SJCRH30 (cell line): ENCODE data around the gene KISS1. TPM values are rescaled to one million over a fixed set of nuclear protein-coding genes. Genes with fewer than 3 reads are reported as not detected.

ENCODE experiments used
- DNase-seq, 2 experiments: peaks; one replicate each; pipeline ENCODE4 v3.0.0-alpha.2; 2015 to 2020
- H3K27ac ChIP-seq: fragments of 250-450 bp; sonication (Bioruptor Pico); 2 replicates; pipeline ENCODE4 v1.5.1; 2020; ENCODE audit warnings: mild to moderate bottlenecking, moderate library complexity
- H3K27me3 ChIP-seq: fragments of 250-450 bp; sonication (Bioruptor Pico); 2 replicates; pipeline ENCODE4 v1.5.1; 2020; ENCODE audit warnings: mild to moderate bottlenecking, moderate library complexity
- H3K36me3 ChIP-seq: fragments of 250-450 bp; sonication (Bioruptor Pico); 2 replicates; pipeline ENCODE4 v1.5.1; 2020; ENCODE audit warnings: mild to moderate bottlenecking, moderate library complexity
- H3K4me1 ChIP-seq: fragments of 250-450 bp; sonication (Bioruptor Pico); 2 replicates; pipeline ENCODE4 v1.5.1; 2020; ENCODE audit warnings: mild to moderate bottlenecking, moderate library complexity
- H3K4me3 ChIP-seq: fragments of 250-450 bp; sonication (Bioruptor Pico); 2 replicates; pipeline ENCODE4 v1.5.1; 2020; ENCODE audit warnings: mild to moderate bottlenecking, moderate library complexity
- H3K9me3 ChIP-seq: fragments of 250-450 bp; sonication (Bioruptor Pico); replicated peaks from 2 replicates; pipeline ENCODE4 v1.5.1; 2020; ENCODE audit warnings: mild to moderate bottlenecking, moderate library complexity
- total RNA-seq: library from RNA; depleted of rRNA; stranded (reverse); fragments of >200 nt; shearing (Covaris generic); gene quantifications from 2 replicates; pipeline ENCODE4 v1.2.3, GENCODE V29; 2014

Gene KISS1
- total RNA-seq, 1 experiment from 2014 or later = not detected

DNA sequence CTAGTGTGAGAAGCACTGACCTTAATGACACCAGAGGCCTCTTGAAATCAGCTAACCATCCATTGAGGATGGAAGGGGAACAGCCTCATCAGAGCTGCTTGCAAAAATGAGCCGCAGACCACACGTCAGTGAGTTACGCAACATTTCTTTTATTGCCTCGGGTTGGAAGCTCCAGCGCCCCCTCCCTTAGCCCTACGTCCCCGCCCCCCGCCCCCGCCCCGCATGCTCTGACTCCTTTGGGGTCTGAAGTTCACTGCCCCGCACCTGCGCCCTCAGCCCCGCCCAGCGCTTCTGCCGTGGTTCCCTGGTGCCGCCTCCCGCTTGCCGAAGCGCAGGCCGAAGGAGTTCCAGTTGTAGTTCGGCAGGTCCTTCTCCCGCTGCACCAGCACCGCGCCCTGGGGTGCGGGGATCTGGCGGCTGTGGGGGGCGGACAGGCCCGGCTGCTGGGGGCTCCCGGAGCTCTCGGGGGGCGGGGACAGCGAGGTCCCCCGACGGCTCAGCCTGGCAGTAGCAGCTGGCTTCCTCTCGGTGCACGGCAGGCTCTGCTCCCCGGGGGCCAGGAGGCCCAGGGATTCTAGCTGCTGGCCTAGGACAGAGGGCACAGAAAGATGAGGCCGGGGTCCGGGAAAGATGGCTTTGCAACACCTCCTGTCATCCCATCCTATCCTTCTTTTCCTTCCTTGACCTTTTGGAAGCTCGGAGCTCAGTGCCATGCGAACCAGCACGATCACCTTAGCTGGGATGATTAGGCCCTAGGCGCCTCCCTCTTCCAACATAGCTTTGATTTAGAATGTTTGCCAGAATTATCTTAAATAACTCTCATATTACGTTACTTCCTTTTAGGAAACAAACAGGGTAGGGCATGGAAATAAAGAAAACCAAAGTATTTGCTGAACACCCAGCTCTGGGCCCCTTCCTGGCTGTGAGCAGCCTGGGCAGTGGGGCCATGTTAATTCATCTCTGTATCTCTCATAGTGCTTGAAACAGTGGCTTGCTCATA is 5.8 kb downstream of the KISS1 start:
- DNase-seq = no peak
- Histone ChIP-seq H3K9me3 (no peaks in the 10 kb centered on the region), H3K4me1 (peaks cover 6% of the 10 kb centered on the region), H3K27ac (no peak overlapping the region), H3K4me3 (no peak overlapping the region), H3K36me3 (no peaks in the 10 kb centered on the region), H3K27me3 (peaks cover 26% of the 10 kb centered on the region)

DNA sequence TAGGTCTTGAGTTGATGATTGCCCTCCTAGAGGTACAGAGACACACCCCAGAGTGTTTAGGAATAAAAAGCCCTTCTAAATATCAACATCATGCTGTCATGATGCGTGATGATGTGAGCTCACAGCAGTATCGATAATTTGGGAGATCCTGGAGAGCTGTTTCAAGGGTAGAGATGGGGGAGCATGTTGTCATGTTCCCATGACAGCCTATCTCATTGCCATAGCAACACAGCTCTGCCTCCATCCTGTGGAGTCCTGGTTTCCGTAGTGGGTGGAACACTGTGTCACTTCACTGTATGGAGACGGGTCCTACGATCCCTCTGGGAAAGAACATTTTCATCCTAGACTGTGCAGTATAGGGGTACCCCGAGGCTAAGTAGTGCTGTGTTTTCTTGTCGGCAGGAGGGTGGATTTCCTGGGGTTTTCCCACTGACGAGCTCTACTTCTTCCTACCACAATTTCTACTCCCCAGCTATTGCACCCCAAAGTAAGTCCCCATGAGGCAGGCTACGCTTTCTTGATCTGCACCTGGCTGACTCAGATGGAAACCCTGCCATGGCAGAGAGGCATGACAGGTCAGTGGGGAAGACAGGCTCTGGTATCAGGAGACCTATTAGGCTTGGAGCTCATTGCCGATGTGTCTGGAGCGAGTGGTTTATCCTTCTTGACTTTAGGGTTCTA is 7.2 kb downstream of the KISS1 start:
- Histone ChIP-seq H3K4me1 (peaks cover 3% of the 10 kb centered on the region; the same call in 1 of the 2 replicates), H3K9me3 (no peaks in the 10 kb centered on the region), H3K27ac (no peak overlapping the region), H3K27me3 (peaks cover 28% of the 10 kb centered on the region), H3K4me3 (no peak overlapping the region), H3K36me3 (no peaks in the 10 kb centered on the region)
- no peak for DNase-seq

DNA sequence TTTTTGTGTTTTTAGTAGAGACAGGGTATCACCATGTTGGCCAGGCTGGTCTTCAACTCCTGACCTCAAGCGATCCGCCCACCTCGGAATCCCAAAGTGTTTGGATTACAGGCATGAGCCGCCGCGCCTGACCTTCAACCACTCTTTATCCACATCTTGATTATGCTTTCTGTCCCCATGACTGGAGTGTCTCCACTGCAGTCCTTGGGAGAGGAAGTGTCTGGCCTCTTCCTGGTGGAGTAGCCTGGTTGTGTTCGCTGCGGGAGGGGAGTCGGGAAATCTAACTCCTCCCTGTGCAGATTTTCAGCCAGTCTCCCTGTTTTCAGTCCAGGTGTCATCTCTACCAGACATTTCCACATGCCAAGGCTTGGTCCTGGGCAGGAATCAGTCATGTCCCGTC is 9.7 kb downstream of the KISS1 start:
- DNase-seq = no peak

DNA sequence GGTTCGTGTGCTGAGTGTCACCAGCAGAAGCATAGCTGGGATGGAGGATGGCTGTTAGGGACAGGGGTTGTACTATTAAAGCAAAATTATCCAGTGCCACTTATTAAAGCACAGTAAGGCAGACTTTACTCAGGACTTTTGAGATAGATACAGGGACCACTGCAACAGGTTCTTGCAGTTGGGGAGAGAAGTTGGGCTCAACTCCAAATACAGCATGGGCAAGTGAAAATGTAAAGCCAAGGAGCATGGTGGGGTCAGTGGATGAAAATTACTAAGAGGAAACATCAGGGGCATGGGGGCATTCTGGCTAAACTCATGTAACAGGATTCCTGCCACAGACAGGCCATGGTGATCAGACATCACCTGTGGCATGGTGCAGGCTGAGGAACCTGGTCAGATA is 15.2 kb downstream of the KISS1 start:
- no peaks in the 10 kb centered on the region for H3K4me1 ChIP-seq
- H3K9me3 ChIP-seq = no peaks in the 10 kb centered on the region
- no peak overlapping the region for H3K27ac ChIP-seq
- H3K27me3 ChIP-seq = 0 out of 2 replicates have a peak, but pooled peaks cover 2% of the 10 kb centered on the region
- H3K4me3 ChIP-seq = no peak overlapping the region
- DNase-seq = no peak
- H3K36me3 ChIP-seq = no peaks in the 10 kb centered on the region

More for the DNA sequence above, 9.7 kb downstream of the KISS1 start:
- Histone ChIP-seq H3K4me3 (no peak overlapping the region), H3K27ac (no peak overlapping the region), H3K4me1 (peaks cover 3% of the 10 kb centered on the region; the same call in 1 of the 2 replicates), H3K9me3 (no peaks in the 10 kb centered on the region), H3K36me3 (no peaks in the 10 kb centered on the region), H3K27me3 (peaks cover 24% of the 10 kb centered on the region)

DNA sequence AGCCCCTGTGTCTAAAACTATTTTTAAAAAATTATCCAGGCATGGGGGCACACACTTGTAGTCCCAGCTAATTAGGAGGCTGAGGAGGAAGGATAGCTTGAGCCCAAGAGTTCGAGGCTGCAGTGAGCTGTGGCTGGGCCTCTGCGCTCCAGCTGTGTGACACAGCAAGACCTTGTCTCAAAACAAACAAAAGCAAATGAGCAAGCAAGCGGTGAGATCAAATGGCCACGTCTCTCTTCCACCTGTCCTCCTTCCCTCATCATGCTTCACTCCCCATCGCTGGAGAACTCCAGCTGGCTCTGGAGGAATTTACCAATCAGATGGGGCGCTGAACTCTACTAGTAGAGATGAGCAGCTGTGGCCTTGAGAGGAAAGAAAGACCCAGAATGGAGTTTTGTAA is 16.2 kb downstream of the KISS1 start:
- Histone ChIP-seq H3K27me3 (peaks cover 9% of the 10 kb centered on the region; the same call in 1 of the 2 replicates), H3K27ac (no peak overlapping the region), H3K36me3 (no peaks in the 10 kb centered on the region), H3K9me3 (no peaks in the 10 kb centered on the region), H3K4me1 (no peaks in the 10 kb centered on the region), H3K4me3 (no peak overlapping the region)
- DNase-seq = peak in 1 of 2 experiments; percentile 49

DNA sequence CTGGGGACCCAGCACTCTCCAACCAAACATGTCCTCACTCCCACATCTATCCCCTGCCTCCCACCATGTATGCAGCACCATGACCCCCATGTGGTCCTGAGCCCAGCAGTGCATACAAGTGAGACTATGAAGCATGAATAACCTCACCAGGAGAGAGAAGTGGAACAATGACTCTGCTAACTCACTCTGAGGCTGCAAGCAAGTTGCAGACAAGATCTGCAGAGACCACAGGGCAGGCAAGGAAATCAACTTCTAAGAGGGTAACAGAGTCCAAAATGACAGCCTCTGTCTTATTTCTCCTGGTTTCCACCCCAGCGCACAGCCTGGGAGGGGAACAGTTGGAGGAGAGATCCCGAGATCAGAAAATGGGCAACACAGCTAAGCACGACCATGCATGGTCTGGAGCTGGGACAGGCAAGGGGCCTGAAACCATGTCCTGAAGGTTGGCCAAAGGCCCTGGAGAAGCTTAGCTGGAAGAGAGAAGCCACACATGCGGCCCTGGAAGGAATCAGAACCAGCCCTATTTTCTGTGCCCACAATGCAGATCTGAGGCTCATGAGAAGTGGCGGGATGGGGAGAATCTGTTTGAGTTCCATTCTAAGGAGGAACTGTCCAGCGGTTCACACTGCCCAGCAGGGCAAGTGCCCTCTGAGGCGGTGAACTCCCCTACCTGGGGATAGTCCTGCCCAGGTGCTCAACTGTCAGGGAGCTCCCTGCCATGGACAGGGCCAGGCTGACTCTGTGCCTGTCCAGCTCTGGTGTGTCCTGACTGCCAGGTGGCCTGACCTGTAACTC is 17.6 kb downstream of the KISS1 start:
- Histone ChIP-seq H3K4me1 (no peaks in the 10 kb centered on the region), H3K27ac (no peak overlapping the region), H3K27me3 (peaks cover 17% of the 10 kb centered on the region; the same call in 1 of the 2 replicates), H3K36me3 (no peaks in the 10 kb centered on the region), H3K4me3 (no peak overlapping the region), H3K9me3 (no peaks in the 10 kb centered on the region)
- no peak for DNase-seq

DNA sequence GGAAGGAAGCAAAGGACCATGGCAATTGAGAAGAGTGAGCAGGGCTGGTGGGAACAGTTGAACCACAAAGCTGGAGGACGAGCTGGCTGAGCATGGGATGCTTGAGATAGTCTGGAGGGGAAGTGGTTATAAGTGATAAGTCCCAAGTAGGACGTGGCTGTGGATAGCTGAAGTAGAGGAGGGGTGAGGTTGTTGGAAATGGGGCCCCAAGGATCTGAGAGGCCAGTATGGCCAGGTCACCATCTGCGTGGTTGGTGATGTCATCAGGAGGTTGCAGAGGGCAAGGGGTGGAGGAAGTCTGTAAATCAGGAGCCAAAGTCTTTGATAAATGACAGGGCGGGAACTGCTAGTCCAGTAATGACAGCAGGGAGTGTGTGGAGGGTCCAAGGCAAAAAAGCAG is 19.2 kb downstream of the KISS1 start:
- Histone ChIP-seq H3K27me3 (peaks cover 20% of the 10 kb centered on the region; the same call in 1 of the 2 replicates), H3K4me3 (no peak overlapping the region), H3K36me3 (no peaks in the 10 kb centered on the region), H3K27ac (no peak overlapping the region), H3K9me3 (no peaks in the 10 kb centered on the region), H3K4me1 (no peaks in the 10 kb centered on the region)
- DNase-seq = no peak

DNA sequence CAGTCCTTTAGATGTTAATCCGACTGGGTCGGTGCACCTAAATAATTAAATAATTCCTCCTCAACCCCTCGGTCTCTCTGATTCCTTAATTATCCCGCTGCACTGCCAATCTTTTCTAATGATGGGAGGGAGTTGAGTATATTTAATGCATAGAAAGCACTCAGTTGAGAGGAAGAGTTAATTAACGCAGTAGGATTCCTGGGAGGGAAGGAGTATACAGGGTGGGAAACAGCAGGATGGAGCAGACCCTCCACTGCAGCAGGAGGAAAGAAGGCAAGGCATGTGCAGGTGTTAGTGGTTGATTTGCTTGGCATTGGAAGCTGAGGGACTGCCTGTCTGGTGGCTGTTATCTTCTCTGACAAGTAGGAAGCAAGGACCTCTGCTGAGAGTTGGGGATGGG is 20.2 kb downstream of the KISS1 start:
- H3K36me3 ChIP-seq = no peaks in the 10 kb centered on the region
- peaks cover 20% of the 10 kb centered on the region; the same call in 1 of the 2 replicates for H3K27me3 ChIP-seq
- H3K27ac ChIP-seq = no peak overlapping the region
- H3K4me3 ChIP-seq = no peak overlapping the region
- H3K4me1 ChIP-seq = no peaks in the 10 kb centered on the region
- DNase-seq = no peak
- no peaks in the 10 kb centered on the region for H3K9me3 ChIP-seq

DNA sequence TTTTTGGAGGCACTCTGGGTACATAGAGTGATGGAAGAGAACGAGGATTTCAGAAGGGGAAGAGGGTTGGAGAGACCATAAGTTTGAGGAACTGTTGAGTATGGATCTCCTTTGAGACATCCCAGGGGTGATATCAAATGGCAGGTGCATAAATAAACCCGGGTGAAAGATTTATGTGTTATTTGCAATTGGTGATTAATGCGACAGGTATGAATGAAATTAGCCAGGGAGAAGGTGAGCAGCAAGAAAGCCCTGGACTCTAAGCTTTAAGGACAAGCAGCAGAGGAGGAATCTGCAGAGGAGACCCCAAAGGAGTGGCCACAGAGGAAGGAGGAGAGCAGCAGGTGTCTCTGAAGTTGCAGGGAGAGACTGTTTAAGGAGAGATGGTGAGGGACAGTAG is 21.3 kb downstream of the KISS1 start:
- no peaks in the 10 kb centered on the region for H3K36me3 ChIP-seq
- no peak overlapping the region for H3K27ac ChIP-seq
- no peak overlapping the region for H3K4me3 ChIP-seq
- peaks cover 5% of the 10 kb centered on the region for H3K9me3 ChIP-seq
- no peaks in the 10 kb centered on the region for H3K4me1 ChIP-seq
- peaks cover 25% of the 10 kb centered on the region; the same call in 1 of the 2 replicates for H3K27me3 ChIP-seq
- DNase-seq = no peak

DNA sequence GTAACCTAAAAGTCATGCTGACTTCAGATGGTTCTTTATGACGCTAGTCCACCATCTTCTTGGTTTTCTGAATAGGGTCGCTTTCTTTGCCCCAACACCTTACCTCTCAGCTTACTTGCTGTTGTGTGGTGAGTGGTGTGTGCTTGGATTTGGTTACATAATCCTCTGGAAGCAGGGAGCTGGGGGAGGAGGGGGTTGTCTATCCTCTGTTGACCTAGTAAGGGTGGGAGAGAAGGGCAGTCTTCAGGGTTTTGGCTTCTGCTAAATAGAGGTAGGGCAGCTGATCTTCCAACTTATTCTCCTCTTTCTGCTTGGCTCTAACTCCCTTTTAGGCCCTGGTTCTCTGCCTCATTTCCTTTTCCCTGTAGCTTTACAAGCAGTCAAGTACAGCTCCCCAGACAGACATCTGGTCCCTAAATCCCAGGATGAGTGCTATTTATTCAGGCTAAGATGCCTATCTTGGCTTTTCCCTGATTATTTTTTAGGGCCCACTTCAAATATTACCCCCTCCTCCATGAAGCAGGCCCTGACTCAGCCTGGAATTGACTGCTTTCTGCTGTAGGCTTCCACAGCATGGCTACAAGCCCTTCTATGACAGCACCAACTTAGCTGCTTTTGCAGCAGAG is 23.8 kb downstream of the KISS1 start:
- peaks cover 25% of the 10 kb centered on the region; the same call in 1 of the 2 replicates for H3K27me3 ChIP-seq
- H3K9me3 ChIP-seq = peaks cover 8% of the 10 kb centered on the region
- no peak overlapping the region for H3K4me3 ChIP-seq
- H3K4me1 ChIP-seq = no peaks in the 10 kb centered on the region
- H3K27ac ChIP-seq = no peak overlapping the region
- H3K36me3 ChIP-seq = no peaks in the 10 kb centered on the region
- DNase-seq = no peak

DNA sequence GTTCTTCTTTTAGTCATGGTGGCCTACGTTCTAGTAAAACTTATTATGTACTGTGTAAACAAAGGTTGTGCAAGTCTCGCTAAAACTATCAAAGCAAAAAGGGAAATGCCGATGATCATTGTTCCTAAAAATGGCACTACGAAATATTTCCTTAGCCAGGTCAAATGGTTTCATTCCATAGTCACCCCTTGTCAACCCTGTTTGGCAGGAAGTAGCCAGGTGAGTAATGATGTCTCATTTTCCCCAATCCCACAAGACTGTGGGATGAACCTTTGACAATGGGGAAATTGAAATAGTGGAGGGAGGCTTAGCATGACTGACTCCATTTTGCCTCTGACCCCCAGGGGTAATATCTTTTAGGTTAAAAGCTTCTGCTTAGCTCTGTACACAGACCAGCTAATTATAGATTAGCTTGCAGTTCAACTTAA is 24.5 kb downstream of the KISS1 start:
- Histone ChIP-seq H3K4me1 (no peaks in the 10 kb centered on the region), H3K36me3 (no peaks in the 10 kb centered on the region), H3K27ac (no peak overlapping the region), H3K27me3 (peaks cover 25% of the 10 kb centered on the region; the same call in 1 of the 2 replicates), H3K4me3 (no peak overlapping the region), H3K9me3 (peaks cover 8% of the 10 kb centered on the region)
- DNase-seq = no peak

DNA sequence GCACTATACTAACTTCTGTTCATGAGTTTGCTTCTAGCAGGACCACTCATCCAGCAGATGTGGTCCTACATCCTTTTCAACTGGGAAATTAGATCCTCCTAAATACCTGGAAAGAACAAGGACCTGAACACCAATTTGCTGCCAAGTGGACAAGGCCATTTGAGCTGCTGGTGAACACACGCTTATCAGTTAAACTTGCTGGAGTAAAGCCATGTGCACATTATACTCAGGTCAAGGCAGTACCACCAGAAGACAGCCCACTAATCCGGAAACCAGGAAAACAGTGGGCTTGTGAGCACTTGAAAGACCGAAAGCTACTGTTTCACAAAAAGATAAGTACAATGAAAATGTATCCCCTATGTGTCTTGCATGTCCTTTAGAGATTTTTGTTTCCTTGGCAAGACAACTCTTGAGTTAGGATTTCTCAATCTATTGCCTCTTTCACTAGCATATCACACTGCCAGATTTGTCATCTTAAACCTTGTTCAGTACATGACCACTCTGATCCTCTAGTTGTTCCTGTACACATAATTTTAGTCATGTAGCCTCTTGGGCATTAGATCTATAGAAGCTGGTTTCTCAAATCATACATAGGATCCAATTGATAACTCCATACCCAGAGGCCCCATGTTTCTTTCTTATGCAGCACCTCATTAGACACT is 25.7 kb downstream of the KISS1 start:
- Histone ChIP-seq H3K27me3 (peaks cover 22% of the 10 kb centered on the region; the same call in 1 of the 2 replicates), H3K4me3 (no peak overlapping the region), H3K27ac (no peak overlapping the region), H3K36me3 (no peaks in the 10 kb centered on the region), H3K4me1 (no peaks in the 10 kb centered on the region), H3K9me3 (peaks cover 8% of the 10 kb centered on the region)
- no peak for DNase-seq

DNA sequence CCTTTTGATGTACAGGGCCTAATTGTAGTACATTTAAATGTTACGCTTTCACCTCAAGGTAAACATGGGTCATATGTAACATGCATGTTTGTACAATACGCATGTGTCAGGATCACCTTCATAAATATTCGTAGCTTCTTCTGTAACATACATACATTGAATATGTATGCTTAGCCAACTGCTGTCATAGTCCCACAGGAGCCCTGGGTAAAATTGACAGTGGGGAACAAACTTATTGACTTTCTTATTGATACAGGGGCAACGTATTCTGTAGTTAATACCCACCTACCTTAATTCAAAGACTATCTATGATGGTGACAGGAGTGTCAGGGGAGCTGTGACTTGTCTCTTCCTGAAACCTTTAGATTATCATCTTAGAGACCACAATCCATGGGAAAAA is 26.4 kb downstream of the KISS1 start:
- no peak overlapping the region for H3K4me3 ChIP-seq
- no peaks in the 10 kb centered on the region for H3K36me3 ChIP-seq
- H3K9me3 ChIP-seq = peaks cover 8% of the 10 kb centered on the region
- H3K4me1 ChIP-seq = no peaks in the 10 kb centered on the region
- H3K27ac ChIP-seq = no peak overlapping the region
- H3K27me3 ChIP-seq = peaks cover 16% of the 10 kb centered on the region; the same call in 1 of the 2 replicates
- no peak for DNase-seq
